ENCODE results near the gene CPT1B. TPM values are rescaled to one million over a fixed set of nuclear protein-coding genes. Genes with fewer than 3 reads are reported as not detected.

The CPT1B gene
- total and polyA plus RNA-seq, 2 of the 8 experiments (the other 6 are each of a cell fraction or from before 2014, with no cell fraction given) = 34.2 to 36.2 TPM

- H2BK5ac ChIP-seq (ENCODE audit: low read depth, low read length) = no peak overlapping the region
- FAIRE-seq (no peak), DNase-seq (ENCODE audit: low read depth in 1 of 2, low spot score in 2 of 2) (no peak)
- no peak overlapping the region for H3K4me2 ChIP-seq (ENCODE audit: insufficient read depth in 1 of 2, low read depth in 2 of 2, low read length in 2 of 2)
- POLR2A ChIA-PET (ENCODE audit: partially characterized antibody) = no interaction called here
- 67% methylated on average over 6 of the region's 6 CpGs; no CpG with 5 or more reads in 1 of the 2 experiments for WGBS, 2 experiments (ENCODE audit: extremely low coverage in 1 of 2, insufficient coverage in 1 of 2, insufficient read length in 1 of 2, insufficient replicate concordance in 2 of 2, low coverage in 1 of 2, low lambda C conversion rate in 2 of 2, missing lambda C conversion rate in 1 of 2)
- H4K20me1 ChIP-seq (replicated peaks in 1 of 2; ENCODE audit: control insufficient read depth in 1 of 2, insufficient read depth in 2 of 2, low read length in 2 of 2) = peaks cover 0 to 10% of the 10 kb centered on the region in 2 experiments
- H3K9me3 ChIP-seq (ENCODE audit: insufficient read depth in 2 of 2, low read depth in 1 of 2, low read length in 1 of 2) = no peaks in the 10 kb centered on the region
- H2BK15ac ChIP-seq (ENCODE audit: low read length) = no peak overlapping the region
- no peak overlapping the region for H3K4me3 ChIP-seq (ENCODE audit: extremely low read depth in 1 of 4, insufficient read depth in 2 of 4, low read depth in 3 of 4, low read length in 4 of 4)
- no peak overlapping the region for H3K23ac ChIP-seq (ENCODE audit: insufficient read length)
- peak overlapping the region; percentile 25; the same call in 1 of the 2 replicates for H4K8ac ChIP-seq (ENCODE audit: extremely low read depth, insufficient read depth, low read length)
- H3K27me3 ChIP-seq (replicated peaks in 1 of 4; ENCODE audit: control insufficient read depth in 3 of 4, extremely low read depth in 1 of 4, insufficient read depth in 3 of 4, low read length in 3 of 4) = peaks cover 26 to 41% (median 35%) of the 10 kb centered on the region in 4 experiments; a peak in 6 of 7 replicates
- CTCF ChIA-PET (ENCODE audit: partially characterized antibody) = interaction anchor here (0.7 to 5.4 kb wide), 5 partner anchors 14 to 118 kb away, joined by 3 to 39 read pairs (median 11); partner anchors contain the start of gene CPT1B
- no peak overlapping the region for H3K56ac ChIP-seq (replicated peaks; ENCODE audit: insufficient read length, low read depth, low read length)
- no peak overlapping the region for H3K14ac ChIP-seq (ENCODE audit: insufficient read length)
- peaks cover 0 to 11% (median 1%) of the 10 kb centered on the region in 4 experiments; a peak in 4 of 7 replicates for H3K4me1 ChIP-seq (replicated peaks in 1 of 4; ENCODE audit: control insufficient read depth in 3 of 4, insufficient read depth in 4 of 4, low read length in 3 of 4)
- H2BK12ac ChIP-seq (ENCODE audit: low read depth, low read length) = no peak overlapping the region
- no peak overlapping the region for H2BK20ac ChIP-seq (ENCODE audit: low read length)
- H3K18ac ChIP-seq (ENCODE audit: extremely low read depth, low read length) = no peak overlapping the region
- H4K91ac ChIP-seq (replicated peaks; ENCODE audit: insufficient read length, low read length) = no peak overlapping the region
- no peaks in the 10 kb centered on the region for H3K79me1 ChIP-seq (ENCODE audit: low read depth, low read length)
- peaks cover 2% of the 10 kb centered on the region; the same call in 1 of the 2 replicates for H3K23me2 ChIP-seq (ENCODE audit: low read depth, low read length)
- H3K9ac ChIP-seq (replicated peaks in 1 of 4; ENCODE audit: extremely low read depth in 1 of 4, low read depth in 3 of 4, low read length in 3 of 4) = no peak overlapping the region
- no peak overlapping the region for H4K5ac ChIP-seq (ENCODE audit: insufficient read length, low read depth, low read length)
- no peak overlapping the region for H2AK5ac ChIP-seq (ENCODE audit: low read depth, low read length)
- no peak overlapping the region for H3K4ac ChIP-seq (replicated peaks; ENCODE audit: insufficient read length, low read depth, low read length)
- peaks cover 0 to 3% (median 0%) of the 10 kb centered on the region in 4 experiments; a peak in 1 of 8 replicates for H3K36me3 ChIP-seq (ENCODE audit: control insufficient read depth in 2 of 4, insufficient read depth in 4 of 4, low read length in 3 of 4)
- no peak overlapping the region for H3K27ac ChIP-seq (ENCODE audit: low read depth, low read length)
- H2AFZ ChIP-seq (ENCODE audit: low read length) = no peak overlapping the region
- no peak overlapping the region for H2BK120ac ChIP-seq (replicated peaks; ENCODE audit: low read depth, low read length)
- no peaks in the 10 kb centered on the region for H3K79me2 ChIP-seq (ENCODE audit: control insufficient read depth in 1 of 2, insufficient read depth in 2 of 2, low read length in 2 of 2)
- TF ChIP-seq KDM4A (IDR thresholded peaks at IDR 0.05; ENCODE audit: low read depth, low read length, severe bottlenecking) (no peak), NRF1 (IDR thresholded peaks at IDR 0.05; ENCODE audit: low read depth, low read length) (no peak), ATF2 (IDR thresholded peaks at IDR 0.05; ENCODE audit: low read length) (no peak), MAFK (IDR thresholded peaks at IDR 0.05; ENCODE audit: low read depth, low read length) (no peak), EGR1 (IDR thresholded peaks at IDR 0.05; ENCODE audit: borderline replicate concordance, low read depth, low read length) (no peak), CHD1 (IDR thresholded peaks at IDR 0.05; ENCODE audit: low read depth, low read length) (no peak), CEBPB (IDR thresholded peaks at IDR 0.05; ENCODE audit: low read depth, low read length) (no peak), RFX5 (IDR thresholded peaks at IDR 0.05; ENCODE audit: borderline replicate concordance, low read depth, low read length) (no peak), POLR2AphosphoS5 (IDR thresholded peaks at IDR 0.05; ENCODE audit: low read depth, low read length) (no peak), USF2 (IDR thresholded peaks at IDR 0.05; ENCODE audit: low read length) (no peak), ASH2L (IDR thresholded peaks at IDR 0.05; ENCODE audit: low read length) (no peak), BRCA1 (IDR thresholded peaks at IDR 0.05; ENCODE audit: low read depth, low read length) (no peak)
Measured at GRCh38 chr22:50607659-50608020, 29.4 kb upstream of the CPT1B start.
